Ishikawa (cell line): ENCODE measurements around the gene TBC1D19.

Experiments used
- CEBPB ChIP-seq: IDR thresholded peaks from 2 replicates; pipeline ENCODE4 v1.6.1; 2012
- CREB1 ChIP-seq: IDR thresholded peaks from 2 replicates; pipeline ENCODE4 v1.6.1; 2012; ENCODE audit warnings: low read depth
- EGR1 ChIP-seq: IDR thresholded peaks from 2 replicates; pipeline ENCODE4 v1.6.1; 2012
- EP300 ChIP-seq: IDR thresholded peaks from 2 replicates; pipeline ENCODE4 v1.6.1; 2012; ENCODE audit warnings: borderline replicate concordance
- MAX ChIP-seq: IDR thresholded peaks from 2 replicates; pipeline ENCODE4 v1.6.1; 2012
- RAD21 ChIP-seq: IDR thresholded peaks from 2 replicates; pipeline ENCODE4 v1.6.1; 2012; ENCODE audit warnings: low read depth
- TAF1 ChIP-seq: IDR thresholded peaks from 2 replicates; pipeline ENCODE4 v1.6.1; 2012; ENCODE audit warnings: low read depth, mild to moderate bottlenecking
- TEAD4 ChIP-seq: IDR thresholded peaks from 2 replicates; pipeline ENCODE4 v1.6.1; 2012
- YY1 ChIP-seq: IDR thresholded peaks from 2 replicates; pipeline ENCODE4 v1.6.1; 2012; ENCODE audit warnings: low read depth
- TF ChIP-seq, protein P1 (sequence below): IDR thresholded peaks from 2 replicates; pipeline ENCODE4 v1.6.1; 2012; ENCODE audit warnings: low read depth, mild to moderate bottlenecking

DNA sequence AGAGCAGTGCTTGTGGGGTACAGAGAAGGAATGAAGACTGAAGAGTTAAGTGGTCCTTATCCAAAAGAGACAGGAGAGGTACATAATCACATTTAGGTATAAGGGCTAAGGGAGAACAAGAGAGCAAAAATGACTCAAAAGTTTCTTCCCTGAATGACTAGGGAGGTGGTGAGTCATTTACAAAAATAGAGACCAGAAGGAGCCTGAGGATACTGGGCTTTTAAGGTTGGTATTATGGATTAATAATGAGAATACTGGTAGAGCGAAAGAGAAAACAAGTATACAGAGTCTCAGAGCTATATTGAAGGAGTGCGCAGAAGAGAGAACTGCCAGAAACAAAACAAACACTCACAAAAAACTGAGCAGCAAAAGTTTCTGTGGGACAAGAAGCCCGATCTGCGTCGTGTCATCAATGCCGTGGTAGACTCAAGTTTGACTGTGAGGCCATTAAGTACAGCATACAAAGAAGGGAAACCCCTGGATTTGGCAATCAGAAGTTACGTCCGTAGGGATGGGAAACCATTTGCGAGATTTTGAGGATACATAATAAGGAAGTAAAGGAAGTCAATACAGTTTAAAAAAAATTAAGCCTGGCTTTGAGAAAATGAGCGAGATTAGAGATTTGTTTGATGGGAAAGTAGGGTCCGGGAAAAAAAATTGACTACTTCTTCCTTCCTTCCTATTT, 147.6 kb downstream of the TBC1D19 start:
- TF ChIP-seq EP300, result no peak
- TF ChIP-seq YY1, result no peak
- TF ChIP-seq RAD21, result no peak
- no peak for TF ChIP-seq CREB1
- TF ChIP-seq CEBPB, result no peak
- no peak for TF ChIP-seq EGR1
- no peak for TF ChIP-seq TAF1
- TF ChIP-seq MAX, result no peak
- TF ChIP-seq, protein P1, sequence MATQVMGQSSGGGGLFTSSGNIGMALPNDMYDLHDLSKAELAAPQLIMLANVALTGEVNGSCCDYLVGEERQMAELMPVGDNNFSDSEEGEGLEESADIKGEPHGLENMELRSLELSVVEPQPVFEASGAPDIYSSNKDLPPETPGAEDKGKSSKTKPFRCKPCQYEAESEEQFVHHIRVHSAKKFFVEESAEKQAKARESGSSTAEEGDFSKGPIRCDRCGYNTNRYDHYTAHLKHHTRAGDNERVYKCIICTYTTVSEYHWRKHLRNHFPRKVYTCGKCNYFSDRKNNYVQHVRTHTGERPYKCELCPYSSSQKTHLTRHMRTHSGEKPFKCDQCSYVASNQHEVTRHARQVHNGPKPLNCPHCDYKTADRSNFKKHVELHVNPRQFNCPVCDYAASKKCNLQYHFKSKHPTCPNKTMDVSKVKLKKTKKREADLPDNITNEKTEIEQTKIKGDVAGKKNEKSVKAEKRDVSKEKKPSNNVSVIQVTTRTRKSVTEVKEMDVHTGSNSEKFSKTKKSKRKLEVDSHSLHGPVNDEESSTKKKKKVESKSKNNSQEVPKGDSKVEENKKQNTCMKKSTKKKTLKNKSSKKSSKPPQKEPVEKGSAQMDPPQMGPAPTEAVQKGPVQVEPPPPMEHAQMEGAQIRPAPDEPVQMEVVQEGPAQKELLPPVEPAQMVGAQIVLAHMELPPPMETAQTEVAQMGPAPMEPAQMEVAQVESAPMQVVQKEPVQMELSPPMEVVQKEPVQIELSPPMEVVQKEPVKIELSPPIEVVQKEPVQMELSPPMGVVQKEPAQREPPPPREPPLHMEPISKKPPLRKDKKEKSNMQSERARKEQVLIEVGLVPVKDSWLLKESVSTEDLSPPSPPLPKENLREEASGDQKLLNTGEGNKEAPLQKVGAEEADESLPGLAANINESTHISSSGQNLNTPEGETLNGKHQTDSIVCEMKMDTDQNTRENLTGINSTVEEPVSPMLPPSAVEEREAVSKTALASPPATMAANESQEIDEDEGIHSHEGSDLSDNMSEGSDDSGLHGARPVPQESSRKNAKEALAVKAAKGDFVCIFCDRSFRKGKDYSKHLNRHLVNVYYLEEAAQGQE, result no peak
- TF ChIP-seq TEAD4, result no peak
